ENCODE results near the gene GPR157. TPM values are rescaled to one million over a fixed set of nuclear protein-coding genes. Genes with fewer than 3 reads are reported as not detected.

Gene GPR157
- total RNA-seq, 1 donor from 2014 or later: 1.7 TPM

GRCh38 chr1:9086796-9087195, 42.1 kb downstream of the GPR157 start:
- no peak for DNase-seq (ENCODE audit: low read depth)
- TF ChIP-seq, protein P1, sequence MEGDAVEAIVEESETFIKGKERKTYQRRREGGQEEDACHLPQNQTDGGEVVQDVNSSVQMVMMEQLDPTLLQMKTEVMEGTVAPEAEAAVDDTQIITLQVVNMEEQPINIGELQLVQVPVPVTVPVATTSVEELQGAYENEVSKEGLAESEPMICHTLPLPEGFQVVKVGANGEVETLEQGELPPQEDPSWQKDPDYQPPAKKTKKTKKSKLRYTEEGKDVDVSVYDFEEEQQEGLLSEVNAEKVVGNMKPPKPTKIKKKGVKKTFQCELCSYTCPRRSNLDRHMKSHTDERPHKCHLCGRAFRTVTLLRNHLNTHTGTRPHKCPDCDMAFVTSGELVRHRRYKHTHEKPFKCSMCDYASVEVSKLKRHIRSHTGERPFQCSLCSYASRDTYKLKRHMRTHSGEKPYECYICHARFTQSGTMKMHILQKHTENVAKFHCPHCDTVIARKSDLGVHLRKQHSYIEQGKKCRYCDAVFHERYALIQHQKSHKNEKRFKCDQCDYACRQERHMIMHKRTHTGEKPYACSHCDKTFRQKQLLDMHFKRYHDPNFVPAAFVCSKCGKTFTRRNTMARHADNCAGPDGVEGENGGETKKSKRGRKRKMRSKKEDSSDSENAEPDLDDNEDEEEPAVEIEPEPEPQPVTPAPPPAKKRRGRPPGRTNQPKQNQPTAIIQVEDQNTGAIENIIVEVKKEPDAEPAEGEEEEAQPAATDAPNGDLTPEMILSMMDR (conservative IDR thresholded peaks at IDR 0.05; ENCODE audit: low read depth, low read length): no peak
- no peak overlapping the region for H3K4me3 ChIP-seq (ENCODE audit: low read depth, low read length)

DNA sequence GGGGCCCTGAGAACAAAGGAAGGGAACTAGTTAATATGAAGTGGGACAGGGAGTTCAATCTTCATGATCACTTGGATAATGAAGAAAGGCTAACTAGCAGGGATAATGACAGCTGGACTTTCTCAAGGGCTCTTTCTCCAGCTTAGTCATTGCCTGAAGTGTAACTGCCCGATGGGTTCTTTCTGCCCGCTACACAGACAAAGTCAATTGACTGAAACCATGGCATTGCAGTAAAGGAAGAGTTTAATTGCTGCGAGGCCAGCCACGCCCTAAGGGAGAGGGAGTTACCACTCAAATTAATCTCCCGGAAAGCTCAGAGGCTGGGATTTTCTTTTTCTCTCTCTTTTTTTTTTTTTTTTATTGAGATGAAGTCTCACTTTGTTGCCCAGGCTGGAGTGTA, 42.9 kb downstream of the GPR157 start:
- H3K4me3 ChIP-seq (ENCODE audit: low read depth, low read length): no peak overlapping the region
- TF ChIP-seq, protein P1 (conservative IDR thresholded peaks at IDR 0.05; ENCODE audit: low read depth, low read length): no peak
- no peak for DNase-seq (ENCODE audit: low read depth)

DNA sequence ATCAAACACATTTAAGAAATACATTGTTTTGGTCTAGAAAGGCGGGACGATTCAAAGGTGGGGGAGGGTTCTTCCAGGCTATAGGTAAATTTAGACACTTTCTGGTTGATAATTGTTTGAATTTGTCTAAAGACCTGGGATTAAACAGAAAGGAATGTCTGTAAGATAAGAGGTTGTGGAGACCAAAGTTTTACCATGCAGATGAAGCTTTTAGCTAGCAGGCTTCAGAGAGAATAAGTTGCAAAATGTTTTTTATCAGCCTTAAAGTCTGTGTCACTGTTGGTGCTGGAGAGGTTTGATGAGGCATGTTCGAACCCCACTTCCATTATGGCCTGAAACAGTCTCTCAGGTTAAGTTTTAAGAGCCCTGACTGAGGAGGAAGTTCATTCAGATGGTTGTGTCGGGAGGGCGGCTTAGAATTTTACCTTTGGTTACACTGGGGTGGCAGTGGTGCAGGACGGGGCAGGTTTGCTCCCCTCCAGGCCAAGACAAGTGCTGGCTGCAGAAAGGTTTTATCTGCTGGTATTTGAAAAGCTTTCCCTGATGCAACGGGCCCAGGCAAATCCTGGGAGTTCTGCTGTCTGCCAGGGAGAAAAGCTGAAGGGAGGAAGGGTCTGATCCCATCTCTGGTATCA, 43.5 kb downstream of the GPR157 start:
- no peak overlapping the region for H3K4me3 ChIP-seq (ENCODE audit: low read depth, low read length)
- no peak for DNase-seq (ENCODE audit: low read depth)

DNA sequence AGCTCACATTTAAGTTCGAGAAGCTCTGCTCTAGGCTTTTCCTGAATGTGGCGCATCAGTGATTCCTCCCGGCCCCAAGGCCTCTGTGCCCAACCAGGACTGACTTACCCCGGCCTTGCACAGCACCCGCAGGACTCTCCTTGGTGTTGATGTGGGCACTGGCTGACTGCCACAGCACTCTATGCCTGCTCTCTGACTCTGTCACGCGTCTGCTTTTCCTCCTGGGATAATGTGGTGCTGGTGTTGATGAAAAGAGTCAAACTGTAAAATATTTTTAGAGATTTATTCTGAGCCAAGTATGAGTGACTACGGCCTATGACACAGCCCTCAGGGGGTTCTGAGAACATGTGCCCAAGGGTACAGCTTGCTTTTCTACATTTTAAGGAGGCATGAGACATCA, 44.0 kb downstream of the GPR157 start:
- no peak for DNase-seq (ENCODE audit: low read depth)
- TF ChIP-seq, protein P1 (conservative IDR thresholded peaks at IDR 0.05; ENCODE audit: low read depth, low read length): no peak
- no peak overlapping the region for H3K4me3 ChIP-seq (ENCODE audit: low read depth, low read length)

More for the DNA sequence above, 43.5 kb downstream of the GPR157 start:
- TF ChIP-seq, protein P1 (conservative IDR thresholded peaks at IDR 0.05; ENCODE audit: low read depth, low read length): no peak

GRCh38 chr1:9081473-9081872, 47.4 kb downstream of the GPR157 start:
- TF ChIP-seq, protein P1 (conservative IDR thresholded peaks at IDR 0.05; ENCODE audit: low read depth, low read length): no peak
- no peak for DNase-seq (ENCODE audit: low read depth)
- H3K4me3 ChIP-seq (ENCODE audit: low read depth, low read length): no peak overlapping the region

GRCh38 chr1:9080705-9081291, 48.1 kb downstream of the GPR157 start:
- DNase-seq (ENCODE audit: low read depth): no peak
- TF ChIP-seq, protein P1 (conservative IDR thresholded peaks at IDR 0.05; ENCODE audit: low read depth, low read length): no peak

More at GRCh38 chr1:9080705-9081291, 48.1 kb downstream of the GPR157 start:
- H3K4me3 ChIP-seq (ENCODE audit: low read depth, low read length): no peak overlapping the region
